GM12864 (cell line): ENCODE data around the gene CFAP251.

Source experiments
- DNase-seq: peaks from one replicate; pipeline ENCODE4 v3.0.0-alpha.2; 2011; ENCODE audit warnings: low read depth
- H3K4me3 ChIP-seq: 2 replicates; pipeline ENCODE4 v1.5.1; 2011; ENCODE audit warnings: mild to moderate bottlenecking, low read depth, low read length, control low read depth
- TF ChIP-seq, protein P1 (sequence below): IDR thresholded peaks from 2 replicates; pipeline ENCODE4 v1.5.1; 2011; ENCODE audit warnings: low read depth, mild to moderate bottlenecking, moderate library complexity, low read length, control low read depth, inconsistent platforms; ENCODE audit errors: missing control alignments

CFAP251 gene

DNA sequence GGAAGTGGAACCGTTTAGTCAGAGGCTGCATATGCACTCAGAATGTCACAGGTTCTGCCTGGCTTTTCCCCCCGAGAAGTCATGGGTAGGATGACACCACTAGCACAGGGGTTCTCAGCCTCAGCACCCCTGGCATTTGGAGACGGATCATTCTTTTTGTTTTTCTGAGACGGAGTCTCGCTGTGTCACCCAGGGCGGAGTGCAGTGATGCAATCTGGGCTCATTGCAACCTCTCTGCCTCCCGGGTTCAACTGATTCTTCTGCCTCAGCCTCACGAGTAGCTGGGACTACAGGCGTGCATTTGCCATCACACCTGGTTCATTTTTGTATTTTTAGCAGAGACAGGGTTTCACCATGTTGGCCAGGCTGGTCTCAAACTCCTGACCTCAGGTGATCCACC is 131.4 kb downstream of the CFAP251 start:
- DNase-seq, result no peak
- TF ChIP-seq, protein P1, sequence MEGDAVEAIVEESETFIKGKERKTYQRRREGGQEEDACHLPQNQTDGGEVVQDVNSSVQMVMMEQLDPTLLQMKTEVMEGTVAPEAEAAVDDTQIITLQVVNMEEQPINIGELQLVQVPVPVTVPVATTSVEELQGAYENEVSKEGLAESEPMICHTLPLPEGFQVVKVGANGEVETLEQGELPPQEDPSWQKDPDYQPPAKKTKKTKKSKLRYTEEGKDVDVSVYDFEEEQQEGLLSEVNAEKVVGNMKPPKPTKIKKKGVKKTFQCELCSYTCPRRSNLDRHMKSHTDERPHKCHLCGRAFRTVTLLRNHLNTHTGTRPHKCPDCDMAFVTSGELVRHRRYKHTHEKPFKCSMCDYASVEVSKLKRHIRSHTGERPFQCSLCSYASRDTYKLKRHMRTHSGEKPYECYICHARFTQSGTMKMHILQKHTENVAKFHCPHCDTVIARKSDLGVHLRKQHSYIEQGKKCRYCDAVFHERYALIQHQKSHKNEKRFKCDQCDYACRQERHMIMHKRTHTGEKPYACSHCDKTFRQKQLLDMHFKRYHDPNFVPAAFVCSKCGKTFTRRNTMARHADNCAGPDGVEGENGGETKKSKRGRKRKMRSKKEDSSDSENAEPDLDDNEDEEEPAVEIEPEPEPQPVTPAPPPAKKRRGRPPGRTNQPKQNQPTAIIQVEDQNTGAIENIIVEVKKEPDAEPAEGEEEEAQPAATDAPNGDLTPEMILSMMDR, result no peak
- H3K4me3 ChIP-seq, result no peak overlapping the region

DNA sequence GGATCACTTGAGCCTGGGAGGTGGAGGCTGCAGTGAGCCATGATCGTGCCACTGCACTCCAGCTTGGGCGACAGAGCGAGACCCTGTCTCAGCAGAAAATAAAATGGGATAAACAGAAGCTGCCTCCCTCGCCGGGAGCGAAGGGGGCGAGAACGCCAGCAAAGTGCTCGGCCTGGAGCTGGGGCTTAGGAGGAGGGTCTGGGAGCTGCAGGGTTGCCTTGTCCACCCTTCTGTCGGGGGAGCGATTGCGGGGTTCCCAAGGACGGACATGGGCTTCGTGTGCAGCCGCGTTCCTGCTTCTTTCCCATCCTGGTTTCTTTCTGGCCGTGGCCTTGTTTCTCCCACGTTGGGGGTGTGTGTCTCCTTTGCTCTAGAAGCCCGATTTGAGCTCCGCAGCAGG is 132.3 kb downstream of the CFAP251 start:
- TF ChIP-seq, protein P1, result no peak
- no peak overlapping the region for H3K4me3 ChIP-seq
- DNase-seq, result no peak

DNA sequence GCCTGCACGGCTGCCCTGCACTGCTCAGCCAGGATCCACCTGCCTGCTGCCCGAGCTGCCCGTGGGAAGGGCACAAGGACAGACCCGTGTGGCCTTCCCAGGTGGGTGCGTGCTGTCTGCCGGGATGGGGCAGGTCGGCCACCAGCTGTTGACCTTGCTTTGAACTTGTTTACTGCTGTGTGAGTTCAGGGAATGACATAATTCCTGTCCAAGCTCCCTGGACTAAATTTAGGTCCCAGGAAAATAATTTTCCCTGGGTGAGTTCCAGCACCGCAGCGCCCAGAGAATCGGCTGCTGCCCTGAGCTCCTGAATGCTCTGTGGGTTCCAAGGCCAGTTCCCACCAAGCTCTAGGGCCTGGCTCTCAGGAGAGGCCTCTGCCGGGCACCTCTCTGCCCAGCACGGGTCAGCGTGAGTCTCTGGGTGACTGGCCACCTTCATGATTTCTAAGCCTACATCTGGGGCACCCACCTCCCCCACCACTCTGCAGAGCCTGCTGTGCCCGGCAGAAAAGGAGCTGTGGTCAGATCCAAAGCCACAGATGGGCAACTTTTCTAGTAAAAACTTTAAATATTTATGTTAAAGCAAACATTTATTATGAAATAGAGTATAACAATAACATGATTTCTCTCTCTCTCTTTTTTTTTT is 133.0 kb downstream of the CFAP251 start:
- TF ChIP-seq, protein P1, result no peak
- no peak overlapping the region for H3K4me3 ChIP-seq
- DNase-seq, result no peak

DNA sequence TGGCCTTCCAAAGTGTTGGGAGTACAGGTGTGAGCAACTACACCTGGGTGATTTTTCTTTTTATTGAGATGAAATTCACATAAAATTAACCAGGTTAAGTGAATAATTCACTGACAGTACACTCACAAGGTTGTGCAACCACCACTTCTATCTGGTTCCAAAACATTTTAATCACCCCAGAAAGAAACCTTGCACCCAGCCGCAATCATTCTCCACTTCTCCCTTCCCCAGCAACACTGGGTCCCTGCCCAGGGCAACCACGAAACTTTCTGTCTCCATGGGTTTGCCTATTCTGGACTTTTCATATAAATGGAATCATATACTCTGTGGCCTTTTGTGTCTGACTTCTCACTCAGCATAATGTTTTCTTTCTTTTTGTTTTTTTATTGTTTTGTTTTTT is 133.9 kb downstream of the CFAP251 start:
- no peak for DNase-seq
- H3K4me3 ChIP-seq, result no peak overlapping the region
- TF ChIP-seq, protein P1, result no peak
